GM19239 (cell line): ENCODE measurements around the gene XAB2.

Source experiments
- DNase-seq: peaks from one replicate; pipeline ENCODE4 v3.0.0; 2011; ENCODE audit warnings: low spot score; ENCODE audit not compliant: insufficient read length
- FAIRE-seq: peaks from 2 replicates; lab custom pipeline; 2011; peaks lifted over from hg19 to GRCh38; lab: Jason Lieb, UNC

Gene XAB2

DNA sequence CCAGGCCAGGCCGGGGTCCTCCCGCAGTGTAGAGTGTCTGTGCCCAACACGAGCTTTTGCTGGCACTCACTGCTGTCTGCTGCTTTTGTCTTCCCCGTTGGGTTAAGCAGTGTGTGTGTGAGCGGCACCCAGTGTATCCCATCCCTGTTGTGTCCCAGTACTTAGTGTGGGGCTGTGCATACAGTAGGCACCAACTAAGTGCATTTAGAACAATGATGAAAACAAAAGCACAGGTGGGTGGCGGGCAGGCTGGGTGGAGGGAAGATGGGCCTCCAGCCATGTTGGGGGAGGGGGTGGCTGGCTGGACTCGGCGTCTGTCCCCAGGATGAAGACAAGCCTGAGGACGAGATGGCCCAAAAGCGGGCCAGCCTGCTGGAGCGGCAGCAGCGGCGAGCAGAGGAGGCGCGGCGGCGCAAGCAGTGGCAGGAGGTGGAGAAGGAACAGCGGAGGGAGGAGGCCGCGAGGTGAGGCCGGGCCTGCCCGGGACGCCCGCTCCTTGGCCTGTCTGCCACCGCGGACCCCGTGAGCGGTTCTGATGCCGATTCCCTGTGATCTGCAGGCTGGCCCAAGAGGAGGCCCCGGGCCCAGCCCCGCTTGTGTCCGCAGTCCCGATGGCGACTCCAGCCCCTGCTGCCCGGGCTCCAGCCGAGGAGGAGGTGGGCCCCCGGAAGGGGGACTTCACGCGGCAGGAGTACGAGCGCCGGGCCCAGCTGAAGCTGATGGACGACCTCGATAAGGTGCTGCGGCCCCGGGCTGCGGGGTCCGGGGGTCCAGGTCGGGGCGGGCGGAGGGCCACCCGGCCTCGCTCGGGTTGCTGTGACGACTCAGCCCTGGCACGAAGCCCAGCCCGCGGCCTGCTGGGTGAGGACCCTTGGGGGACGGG is 14.2 kb downstream of the XAB2 start:
- DNase-seq (no peak), FAIRE-seq (no peak)

DNA sequence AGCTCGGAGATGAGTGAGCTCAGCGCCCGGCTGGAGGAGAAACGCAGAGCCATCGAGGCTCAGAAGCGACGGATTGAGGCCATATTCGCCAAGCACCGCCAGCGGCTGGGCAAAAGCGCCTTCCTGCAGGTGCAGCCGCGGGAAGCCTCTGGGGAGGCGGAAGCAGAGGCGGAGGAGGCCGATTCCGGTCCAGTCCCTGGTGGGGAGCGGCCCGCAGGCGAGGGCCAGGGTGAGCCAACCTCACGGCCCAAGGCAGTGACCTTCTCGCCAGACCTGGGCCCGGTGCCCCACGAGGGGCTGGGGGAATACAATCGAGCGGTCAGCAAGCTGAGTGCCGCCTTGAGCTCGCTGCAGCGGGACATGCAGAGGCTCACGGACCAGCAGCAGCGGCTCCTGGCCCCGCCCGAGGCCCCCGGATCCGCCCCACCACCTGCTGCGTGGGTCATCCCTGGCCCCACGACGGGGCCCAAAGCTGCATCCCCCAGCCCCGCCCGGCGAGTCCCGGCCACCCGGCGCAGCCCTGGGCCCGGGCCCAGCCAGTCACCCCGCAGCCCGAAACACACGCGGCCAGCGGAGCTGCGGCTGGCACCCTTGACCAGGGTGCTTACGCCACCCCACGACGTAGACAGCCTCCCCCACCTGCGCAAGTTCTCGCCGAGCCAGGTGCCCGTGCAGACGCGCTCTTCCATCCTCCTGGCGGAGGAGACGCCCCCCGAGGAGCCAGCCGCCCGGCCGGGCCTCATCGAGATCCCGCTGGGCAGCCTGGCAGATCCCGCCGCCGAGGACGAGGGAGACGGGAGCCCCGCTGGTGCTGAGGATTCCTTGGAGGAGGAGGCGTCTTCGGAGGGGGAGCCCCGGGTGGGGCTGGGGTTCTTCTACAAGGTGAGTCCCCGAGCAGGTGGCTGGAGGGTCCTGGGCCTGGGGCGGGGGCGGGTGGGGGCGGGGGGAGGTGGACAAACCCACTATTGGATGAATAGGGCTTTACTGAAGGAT is 16.8 kb downstream of the XAB2 start:
- FAIRE-seq, result no peak
- no peak for DNase-seq

DNA sequence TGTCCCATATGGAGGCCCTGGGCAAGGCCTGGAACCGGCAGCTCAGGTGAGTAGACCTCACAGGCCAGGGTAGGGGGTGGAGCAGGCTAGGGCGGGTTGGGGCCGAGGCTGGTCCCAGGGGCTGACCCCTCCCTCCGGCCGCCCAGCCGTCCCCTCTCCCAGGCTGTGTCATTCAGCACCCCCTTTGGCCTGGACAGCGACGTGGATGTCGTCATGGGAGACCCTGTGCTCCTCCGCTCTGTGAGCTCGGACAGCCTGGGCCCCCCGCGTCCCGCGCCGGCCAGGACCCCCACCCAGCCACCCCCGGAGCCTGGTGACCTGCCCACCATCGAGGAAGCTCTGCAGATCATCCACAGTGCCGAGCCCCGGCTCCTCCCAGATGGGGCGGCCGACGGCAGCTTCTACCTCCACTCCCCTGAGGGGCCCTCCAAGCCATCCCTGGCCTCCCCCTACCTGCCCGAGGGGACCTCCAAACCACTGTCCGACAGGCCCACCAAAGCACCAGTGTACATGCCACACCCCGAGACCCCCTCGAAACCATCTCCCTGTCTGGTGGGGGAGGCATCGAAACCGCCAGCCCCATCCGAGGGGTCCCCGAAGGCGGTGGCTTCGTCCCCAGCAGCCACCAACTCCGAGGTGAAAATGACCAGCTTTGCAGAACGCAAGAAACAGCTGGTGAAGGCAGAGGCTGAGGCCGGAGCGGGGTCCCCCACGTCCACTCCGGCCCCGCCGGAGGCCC is 17.6 kb downstream of the XAB2 start:
- FAIRE-seq (no peak), DNase-seq (no peak)

- no peak for FAIRE-seq
- no peak for DNase-seq
Observed at GRCh38 chr19:7610491-7611240, 18.7 kb downstream of the XAB2 start.

- FAIRE-seq (no peak), DNase-seq (no peak)
Observed at GRCh38 chr19:7607874-7608560, 21.3 kb downstream of the XAB2 start.

DNA sequence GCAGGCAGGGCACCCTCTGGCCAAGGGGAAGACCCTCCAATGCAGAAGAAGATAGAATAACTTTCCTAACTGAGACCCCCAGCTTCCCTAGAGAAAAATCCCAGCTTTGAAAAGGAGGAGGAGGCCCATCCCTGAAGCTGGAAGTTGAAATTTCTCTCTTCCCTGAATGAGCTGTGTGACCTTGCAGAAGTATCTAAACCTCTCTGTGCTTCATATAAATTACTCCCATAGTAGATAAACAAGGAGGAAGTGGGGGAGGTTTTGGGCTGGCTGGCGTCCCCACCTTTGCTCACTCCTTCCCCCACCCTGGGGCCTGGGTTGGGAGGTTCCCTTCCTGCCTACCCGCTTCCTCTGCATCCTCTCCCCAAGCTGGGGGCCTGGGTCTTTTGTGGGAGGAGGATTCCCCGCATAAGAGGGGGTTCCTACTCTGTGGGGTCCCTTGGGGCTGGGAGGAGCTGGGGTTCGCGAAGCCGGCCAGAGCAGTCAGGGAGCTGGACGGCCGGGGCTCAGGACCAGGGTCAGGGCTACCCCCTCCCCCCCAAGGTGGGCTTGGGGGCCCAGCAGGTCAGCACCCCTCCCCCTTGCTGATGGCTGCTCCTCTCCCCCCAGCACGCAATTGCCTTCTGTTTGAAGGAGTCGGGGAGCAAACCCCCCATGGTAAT is 22.0 kb downstream of the XAB2 start:
- DNase-seq (no peak), FAIRE-seq (no peak)

DNA sequence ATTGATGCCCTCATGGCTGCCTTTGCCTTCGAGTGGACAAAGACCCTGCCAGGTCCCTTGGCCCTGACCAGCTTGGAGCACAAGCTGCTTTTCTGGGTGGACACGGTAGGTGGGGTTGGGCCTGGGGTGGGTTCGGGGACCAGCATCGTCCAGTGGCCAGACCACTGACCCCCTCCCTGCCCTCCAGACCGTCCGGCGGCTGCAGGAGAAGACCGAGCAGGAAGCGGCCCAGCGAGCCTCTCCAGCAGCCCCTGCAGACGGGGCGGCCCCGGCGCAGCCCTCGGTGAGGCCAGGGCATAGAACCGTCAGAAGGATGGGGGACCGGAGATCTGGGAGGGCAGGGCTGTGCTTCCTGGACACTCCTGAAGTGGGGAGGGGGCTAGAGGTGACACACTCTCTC is 23.1 kb downstream of the XAB2 start:
- DNase-seq (no peak), FAIRE-seq (no peak)

- DNase-seq, result no peak
- no peak for FAIRE-seq
Observed at GRCh38 chr19:7605490-7606222, 23.7 kb downstream of the XAB2 start.

GRCh38 chr19:7603919-7604318 is 25.4 kb downstream of the XAB2 start:
- no peak for FAIRE-seq

DNA sequence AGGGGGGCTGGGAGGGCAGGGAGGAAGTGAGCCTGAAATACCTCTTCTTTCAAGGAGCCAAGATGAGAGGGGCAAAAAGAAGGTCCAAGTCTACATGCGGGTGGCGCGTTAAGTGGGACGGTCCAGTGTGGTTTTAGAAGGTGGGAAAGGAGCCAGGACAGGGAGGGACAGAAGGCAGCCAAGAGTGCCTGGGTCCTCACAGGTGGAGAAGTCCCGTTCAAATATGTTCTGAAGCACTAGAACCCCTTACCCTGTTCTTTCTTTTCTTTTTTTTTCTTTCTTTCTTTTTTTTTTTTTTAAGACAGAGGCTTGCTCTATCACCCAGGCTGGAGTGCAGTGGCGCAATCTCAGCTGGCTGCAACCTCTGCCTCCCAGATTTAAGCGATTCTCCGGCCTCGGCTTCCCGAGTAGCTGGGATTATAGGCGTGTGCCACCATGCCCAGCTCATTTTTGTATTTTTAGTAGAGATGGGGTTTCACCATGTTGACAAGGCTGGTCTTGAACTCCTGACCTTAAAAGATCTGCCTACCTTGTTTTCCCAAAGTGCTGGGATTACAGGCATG is 26.3 kb downstream of the XAB2 start:
- no peak for FAIRE-seq

More at GRCh38 chr19:7603919-7604318, 25.4 kb downstream of the XAB2 start:
- no peak for DNase-seq

DNA sequence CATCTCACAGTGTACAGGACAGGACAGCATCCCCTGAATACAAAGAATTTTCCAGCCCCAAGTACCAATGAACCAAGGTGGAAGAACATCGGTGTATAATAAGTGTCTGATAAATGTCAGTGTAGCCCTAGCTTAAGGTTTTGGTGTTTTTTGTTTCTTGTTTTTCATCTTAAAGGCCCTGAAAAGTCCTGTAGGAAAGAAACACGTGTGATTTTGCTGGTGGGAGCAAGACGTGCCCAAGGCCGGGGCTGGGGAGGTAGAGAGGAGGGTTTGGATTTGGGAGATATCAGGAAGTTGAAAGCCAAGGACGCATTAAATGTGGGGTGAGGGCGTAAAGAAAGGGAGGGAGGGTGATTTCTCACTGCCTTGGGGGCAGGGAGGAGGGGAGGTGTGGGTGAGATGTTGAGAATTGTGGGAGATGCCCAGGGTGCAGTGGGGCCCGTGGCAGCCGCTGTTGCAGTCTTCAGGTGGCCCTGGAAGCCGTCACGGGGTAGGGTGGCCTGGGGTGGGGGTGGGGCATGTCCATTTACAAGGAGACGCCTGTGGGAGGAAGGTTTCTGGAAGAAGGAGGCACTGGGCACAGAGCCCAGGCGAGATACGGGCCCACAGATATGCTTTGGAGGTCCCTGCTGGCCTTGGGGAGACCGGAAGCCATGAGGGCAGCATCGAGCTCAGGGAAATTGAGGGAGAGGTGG is 27.0 kb downstream of the XAB2 start:
- FAIRE-seq (no peak), DNase-seq (no peak)

More for the DNA sequence above, 26.3 kb downstream of the XAB2 start:
- DNase-seq, result no peak

GRCh38 chr19:7600721-7601120 is 28.6 kb downstream of the XAB2 start:
- no peak for FAIRE-seq
- no peak for DNase-seq

DNA sequence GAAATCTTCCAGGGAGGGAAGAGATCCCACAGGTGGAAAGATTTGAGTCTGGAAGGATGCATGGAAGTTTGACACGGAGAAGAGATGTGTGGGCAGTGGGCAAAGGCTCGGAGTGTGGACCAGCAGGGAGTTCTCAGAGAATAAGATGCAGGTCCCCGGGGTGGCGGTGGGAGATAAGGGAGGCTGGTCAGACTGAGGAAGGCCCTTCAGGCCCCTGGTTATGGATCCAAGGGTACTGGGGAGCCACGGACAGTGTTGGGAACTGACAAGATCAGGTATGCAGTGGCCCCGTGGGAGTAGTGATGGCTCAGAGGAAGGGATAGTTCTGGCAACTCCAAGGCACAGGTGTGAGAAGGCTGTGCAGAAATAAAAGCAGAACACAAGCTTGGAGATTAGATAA is 31.2 kb downstream of the XAB2 start:
- no peak for DNase-seq
- FAIRE-seq, result no peak

DNA sequence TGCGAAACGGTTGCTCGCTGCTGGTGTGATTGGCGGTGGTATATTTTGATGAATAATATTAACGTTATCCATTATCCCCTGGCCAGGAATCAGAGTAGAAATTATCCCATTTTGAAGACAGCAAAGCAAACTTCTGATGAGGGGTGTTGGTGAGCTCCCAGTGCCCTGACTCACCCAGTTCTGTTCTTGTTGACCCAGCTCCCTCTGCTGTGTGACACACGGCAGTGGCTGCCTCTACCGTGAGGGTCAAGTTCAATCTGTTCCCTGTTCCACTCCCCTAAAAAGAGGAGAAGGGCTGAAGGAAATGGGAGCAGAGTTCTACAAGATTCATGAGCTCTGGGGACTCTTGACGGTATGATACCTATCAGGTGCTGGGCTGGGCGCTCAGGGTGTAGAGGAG is 31.7 kb downstream of the XAB2 start:
- DNase-seq (no peak), FAIRE-seq (no peak)

- FAIRE-seq, result no peak
- no peak for DNase-seq
Observed at GRCh38 chr19:7596211-7596937, 33.0 kb downstream of the XAB2 start.

- peak; percentile 82 for DNase-seq
- no peak for FAIRE-seq
Observed at GRCh38 chr19:7595466-7596133, 33.7 kb downstream of the XAB2 start, which contains the start of gene CAMSAP3. Gene CAMSAP3, plus strand, starts transcription at chr19:7595863. Its CDS starts 140 bp downstream, at chr19:7596003.
